Kidney (tissue), 14 donors: ENCODE results near the gene DGKG. TPM values are rescaled to one million over a fixed set of nuclear protein-coding genes. Genes with fewer than 3 reads are reported as not detected.

ENCODE experiments used
- DNase-seq, 5 donors: peaks; one replicate each; pipeline ENCODE4 v3.0.0-alpha.2; 2013 to 2020
- FAIRE-seq: peaks from 2 replicates; lab custom pipeline; 2012; peaks lifted over from hg19 to GRCh38; lab: Jason Lieb, UNC
- H3K27ac ChIP-seq, 2 donors: one replicate each; pipeline ENCODE4 v1.7.0; 2013; ENCODE audit warnings: low read depth in 2 of 2, low read length in 2 of 2, inconsistent platforms in 1 of 2
- H3K27me3 ChIP-seq: one replicate; pipeline ENCODE4 v1.7.1; 2013; ENCODE audit warnings: low read length, inconsistent platforms; ENCODE audit not compliant: control insufficient read depth, insufficient read depth
- H3K36me3 ChIP-seq, 3 donors: one replicate each; pipeline versions ENCODE4 v1.7.0 to v1.7.1; 2013; ENCODE audit warnings: low read length in 3 of 3, control low read depth in 1 of 3, inconsistent platforms in 1 of 3; ENCODE audit not compliant: insufficient read depth in 3 of 3, control insufficient read depth in 2 of 3
- H3K4me1 ChIP-seq, 3 donors: one replicate each; pipeline versions ENCODE4 v1.7.0 to v1.7.1; 2013; ENCODE audit warnings: low read length in 3 of 3, inconsistent platforms in 1 of 3, low read depth in 1 of 3; ENCODE audit not compliant: control insufficient read depth in 2 of 3, insufficient read depth in 2 of 3
- H3K4me3 ChIP-seq, 3 donors: one replicate each; pipeline versions ENCODE4 v1.7.0 to v1.8.1; 2013; ENCODE audit warnings: low read length in 3 of 3, control low read depth in 1 of 3, inconsistent platforms in 1 of 3
- H3K9ac ChIP-seq, 3 donors: one replicate each; pipeline versions ENCODE4 v1.7.0 to v1.7.1; 2013; ENCODE audit warnings: low read length in 3 of 3, control low read depth in 1 of 3, inconsistent platforms in 1 of 3
- H3K9me3 ChIP-seq, 3 donors: one replicate each; pipeline versions ENCODE4 v1.7.0 to v1.7.1; 2013; ENCODE audit warnings: low read length in 3 of 3, control low read depth in 1 of 3, inconsistent platforms in 1 of 3; ENCODE audit not compliant: control insufficient read depth in 2 of 3, insufficient read depth in 1 of 3
- intact Hi-C: fragments of 100-400 bp; cut with DNase I; formaldehyde crosslinking; loops from one replicate; pipeline ENCODE4 v1.11.1; 2022
- polyA plus RNA-seq: library from polyadenylated mRNA; stranded (reverse); fragments of 350-450 nt; fragmentation: Illumina TruSeq; extraction: RNeasy Lipid Tissue Mini Kit (QIAGEN cat#74804); gene quantifications from one replicate; pipeline ENCODE4 v1.2.3, GENCODE V29; 2014; ENCODE audit warnings: low read depth, low replicate concordance; ENCODE audit not compliant: insufficient read depth
- total RNA-seq: library from RNA; stranded (reverse); fragmentation: NEBNext Ultra II Directional; extraction: Animal tissue kit (Norgen Biotek cat#: 25700); gene quantifications from one replicate; pipeline ENCODE4 v1.2.1, GENCODE V29; 2021
- TF ChIP-seq, protein P1 (sequence below): IDR thresholded peaks from 3 replicates; pipeline ENCODE4 v1.5.1; 2012; ENCODE audit warnings: mild to moderate bottlenecking, moderate library complexity, borderline replicate concordance; ENCODE audit not compliant: insufficient read depth; ENCODE audit errors: extremely low read depth
- donor health status: control.
- donor health status: control.
- donor health status: control.
- donor health status: control.
- donor health status: control.
- donor health status: DM: yes; HTN: yes; CAD: no.
- donor health status: Normal renal cell carcinoma (clear cell type).

The DGKG gene
- total and polyA plus RNA-seq, 2 donors from 2014 or later, result 0.95 to 11.4 TPM

DNA sequence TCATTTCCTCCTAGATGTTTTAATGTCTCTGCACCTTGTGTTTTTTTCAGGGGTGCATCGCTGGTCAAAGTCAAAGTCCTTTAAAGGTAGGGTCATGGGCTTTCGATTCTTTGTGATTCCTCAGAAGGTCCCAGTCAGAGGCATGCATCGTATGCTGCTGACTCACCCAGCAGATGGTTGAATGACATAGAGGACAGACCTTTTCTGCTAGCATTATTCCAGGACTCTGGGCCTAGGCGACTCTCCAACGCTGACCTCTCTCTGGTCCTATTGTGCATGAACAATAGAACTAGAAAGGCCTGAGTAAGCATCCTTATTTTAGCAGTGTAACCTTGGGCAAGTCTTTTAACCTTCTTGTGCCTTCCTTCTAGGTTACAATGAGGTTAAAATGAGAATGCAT lies 75.9 kb downstream of the DGKG start:
- TF ChIP-seq, protein P1, sequence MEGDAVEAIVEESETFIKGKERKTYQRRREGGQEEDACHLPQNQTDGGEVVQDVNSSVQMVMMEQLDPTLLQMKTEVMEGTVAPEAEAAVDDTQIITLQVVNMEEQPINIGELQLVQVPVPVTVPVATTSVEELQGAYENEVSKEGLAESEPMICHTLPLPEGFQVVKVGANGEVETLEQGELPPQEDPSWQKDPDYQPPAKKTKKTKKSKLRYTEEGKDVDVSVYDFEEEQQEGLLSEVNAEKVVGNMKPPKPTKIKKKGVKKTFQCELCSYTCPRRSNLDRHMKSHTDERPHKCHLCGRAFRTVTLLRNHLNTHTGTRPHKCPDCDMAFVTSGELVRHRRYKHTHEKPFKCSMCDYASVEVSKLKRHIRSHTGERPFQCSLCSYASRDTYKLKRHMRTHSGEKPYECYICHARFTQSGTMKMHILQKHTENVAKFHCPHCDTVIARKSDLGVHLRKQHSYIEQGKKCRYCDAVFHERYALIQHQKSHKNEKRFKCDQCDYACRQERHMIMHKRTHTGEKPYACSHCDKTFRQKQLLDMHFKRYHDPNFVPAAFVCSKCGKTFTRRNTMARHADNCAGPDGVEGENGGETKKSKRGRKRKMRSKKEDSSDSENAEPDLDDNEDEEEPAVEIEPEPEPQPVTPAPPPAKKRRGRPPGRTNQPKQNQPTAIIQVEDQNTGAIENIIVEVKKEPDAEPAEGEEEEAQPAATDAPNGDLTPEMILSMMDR, result no peak
- intact Hi-C loops, result no loop called here
- Histone ChIP-seq H3K4me1 (peaks cover 0 to 9% (median 0%) of the 10 kb centered on the region in 3 donors), H3K9ac (no peak overlapping the region), H3K9me3 (no peaks in the 10 kb centered on the region), H3K36me3 (no peaks in the 10 kb centered on the region), H3K4me3 (no peak overlapping the region), H3K27ac (no peak overlapping the region), H3K27me3 (no peaks in the 10 kb centered on the region)
- DNase-seq (no peak), FAIRE-seq (no peak)

- H3K4me3 ChIP-seq, result no peak overlapping the region
- no peak overlapping the region for H3K9ac ChIP-seq
- no peaks in the 10 kb centered on the region for H3K36me3 ChIP-seq
- H3K27me3 ChIP-seq, result no peaks in the 10 kb centered on the region
- TF ChIP-seq, protein P1, result no peak
- no peak overlapping the region for H3K27ac ChIP-seq
- intact Hi-C loops, result no loop called here
- H3K4me1 ChIP-seq, result peaks cover 0 to 3% (median 0%) of the 10 kb centered on the region in 3 donors
- DNase-seq (no peak), FAIRE-seq (no peak)
- no peaks in the 10 kb centered on the region for H3K9me3 ChIP-seq
These were observed 77.4 kb downstream of the DGKG start for GRCh38 chr3:186284661-186285060.

DNA sequence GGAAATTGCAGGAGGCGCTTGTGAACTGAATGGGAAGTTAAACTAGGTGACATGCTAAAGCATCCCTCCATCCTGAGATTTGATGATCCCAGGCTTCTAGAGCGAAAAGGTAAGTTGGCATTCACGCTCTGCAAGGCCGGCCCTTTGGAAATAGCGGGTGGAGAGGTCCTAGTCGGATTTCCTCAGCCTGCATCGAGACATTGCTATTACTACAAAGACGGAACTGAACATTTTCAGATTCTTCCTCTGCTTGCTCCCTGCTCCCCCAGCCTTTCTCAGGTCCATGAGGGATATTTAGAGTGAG lies 77.7 kb downstream of the DGKG start:
- no peaks in the 10 kb centered on the region for H3K27me3 ChIP-seq
- no peaks in the 10 kb centered on the region for H3K36me3 ChIP-seq
- intact Hi-C loops, result no loop called here
- no peaks in the 10 kb centered on the region for H3K9me3 ChIP-seq
- H3K9ac ChIP-seq, result no peak overlapping the region
- TF ChIP-seq, protein P1, result no peak
- H3K27ac ChIP-seq, result no peak overlapping the region
- H3K4me1 ChIP-seq, result no peaks in the 10 kb centered on the region
- FAIRE-seq, result no peak
- no peak overlapping the region for H3K4me3 ChIP-seq
- no peak for DNase-seq

DNA sequence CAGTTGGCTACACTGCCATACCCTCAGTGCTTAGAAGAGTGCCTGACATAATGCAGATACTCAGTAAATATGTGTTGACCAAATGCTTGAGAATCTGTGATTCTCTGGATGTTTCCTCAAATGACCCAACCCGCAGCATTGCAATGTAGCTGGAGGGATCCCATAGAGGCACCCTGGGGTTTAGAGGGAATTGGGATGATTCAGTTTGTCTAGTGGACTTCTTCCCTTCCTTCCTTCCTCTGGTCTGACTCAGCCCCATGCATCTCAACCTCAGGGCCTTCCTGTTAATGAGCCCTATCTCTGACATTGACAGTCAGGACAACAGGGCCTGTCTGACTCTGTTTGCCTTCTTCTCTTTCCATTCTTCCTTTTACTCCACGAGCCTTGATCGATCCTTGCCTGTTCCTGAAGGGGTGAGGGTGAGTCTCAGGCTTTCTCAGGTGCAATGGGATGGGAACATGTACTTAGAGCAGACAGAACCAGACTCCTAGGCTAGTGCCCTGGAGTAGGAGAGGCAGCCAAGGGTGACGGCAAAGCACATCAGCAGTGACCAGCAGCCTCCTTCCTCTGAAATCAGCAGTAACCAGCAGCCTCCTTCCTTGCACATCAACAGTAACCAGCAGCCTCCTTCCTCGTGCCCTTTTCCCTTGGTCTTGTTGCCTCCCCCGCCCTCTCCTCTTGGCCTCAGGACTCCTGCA lies 78.2 kb downstream of the DGKG start:
- Histone ChIP-seq H3K9me3 (no peaks in the 10 kb centered on the region), H3K27me3 (no peaks in the 10 kb centered on the region), H3K9ac (no peak overlapping the region), H3K4me3 (no peak overlapping the region), H3K36me3 (no peaks in the 10 kb centered on the region), H3K4me1 (no peaks in the 10 kb centered on the region), H3K27ac (no peak overlapping the region)
- TF ChIP-seq, protein P1, result no peak
- FAIRE-seq (no peak), DNase-seq (no peak)
- intact Hi-C loops, result no loop called here
